GM19099 (cell line): ENCODE data around the gene ZCWPW2.

Experiments
- POLR2A ChIP-seq: IDR thresholded peaks from 3 replicates; pipeline ENCODE4 v1.6.1; 2011; ENCODE audit warnings: low read depth; ENCODE audit not compliant: insufficient read length; ENCODE audit errors: extremely low read depth

ZCWPW2 gene

DNA sequence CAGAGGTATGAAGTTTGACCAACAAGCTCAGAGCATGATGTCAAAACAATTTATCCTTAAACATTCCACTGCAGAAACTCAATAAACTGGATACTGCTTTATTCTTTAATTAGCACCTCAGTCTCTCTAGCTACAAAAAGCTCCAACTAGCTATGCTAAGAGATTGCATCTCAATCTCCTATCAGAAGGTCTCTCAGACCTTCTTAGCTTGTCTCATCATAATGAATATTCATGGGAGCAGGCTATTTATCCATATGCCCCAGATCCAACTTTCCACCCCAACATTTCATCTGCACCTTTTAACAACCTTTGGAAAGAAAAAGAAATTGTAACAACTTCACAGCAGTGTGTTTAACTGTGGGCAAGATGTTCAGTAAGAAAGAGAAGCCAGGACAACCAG is 11.3 kb upstream of the ZCWPW2 start:
- no peak for TF ChIP-seq POLR2A

GRCh38 chr3:28343144-28343543 is 5.4 kb upstream of the ZCWPW2 start:
- TF ChIP-seq POLR2A, result no peak

DNA sequence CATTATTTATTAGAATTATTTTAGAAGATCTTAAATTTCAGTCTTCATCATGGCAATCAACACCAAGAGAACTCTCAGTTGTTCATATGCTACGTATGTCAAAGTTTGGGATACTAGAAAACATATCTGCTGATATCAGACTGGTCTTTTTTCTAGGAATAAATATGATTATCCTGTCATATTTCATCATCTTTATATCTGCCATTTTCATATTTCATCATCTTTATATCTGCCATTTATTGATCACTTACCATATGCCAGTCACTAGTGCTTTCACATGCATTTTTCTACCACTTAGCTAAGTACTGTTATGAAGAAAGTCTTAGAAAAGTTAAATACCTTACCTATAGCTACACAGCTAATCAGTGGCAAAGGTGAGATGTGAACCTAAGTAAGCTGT is 2.8 kb upstream of the ZCWPW2 start:
- TF ChIP-seq POLR2A, result no peak

- no peak for TF ChIP-seq POLR2A
These were observed 902 bp upstream of the ZCWPW2 start for GRCh38 chr3:28347374-28348264.

GRCh38 chr3:28348265-28348628 is 274 bp upstream of the ZCWPW2 start:
- no peak for TF ChIP-seq POLR2A

GRCh38 chr3:28349469-28350000 is 1.0 kb downstream of the ZCWPW2 start:
- no peak for TF ChIP-seq POLR2A

DNA sequence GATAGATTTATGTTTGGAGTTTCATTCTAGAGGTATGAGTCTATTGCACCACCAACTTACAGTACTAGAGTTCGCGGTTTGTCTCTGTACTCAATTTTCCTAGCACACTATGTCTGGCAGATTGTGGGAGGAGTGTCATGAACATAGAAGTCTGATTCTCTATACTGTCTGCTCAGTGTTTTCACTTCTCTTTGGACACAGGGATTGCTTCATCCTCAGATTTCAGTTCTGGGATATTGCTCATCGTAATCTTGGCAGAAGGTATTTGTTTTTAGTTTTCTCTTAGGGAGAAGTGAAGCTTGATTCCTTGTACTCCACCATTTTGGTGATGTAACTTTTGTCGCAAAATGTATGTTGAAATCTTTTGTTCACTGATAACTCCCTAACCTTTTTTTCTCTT is 27.9 kb downstream of the ZCWPW2 start:
- no peak for TF ChIP-seq POLR2A

- TF ChIP-seq POLR2A, result no peak
These were observed 37.5 kb downstream of the ZCWPW2 start for GRCh38 chr3:28386049-28386448.

DNA sequence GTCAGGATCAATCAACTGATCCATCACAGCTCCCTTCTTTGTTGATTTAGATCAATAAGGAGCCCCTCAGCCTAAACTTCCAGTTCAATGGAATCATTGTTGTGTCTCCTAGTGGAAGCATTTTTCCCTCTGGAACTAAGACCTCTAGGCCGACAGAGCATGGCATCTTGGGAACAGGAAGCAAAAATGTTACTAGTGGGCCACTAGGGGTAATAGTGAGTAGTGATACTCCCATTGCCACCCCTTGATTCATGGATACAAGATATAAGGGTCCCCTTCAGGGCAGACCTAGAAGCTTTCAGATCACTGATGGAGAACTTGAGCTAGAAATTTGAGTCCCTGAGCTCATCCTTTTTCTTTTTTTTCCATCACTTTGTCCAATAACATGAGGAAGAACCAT is 40.5 kb downstream of the ZCWPW2 start:
- TF ChIP-seq POLR2A, result no peak

DNA sequence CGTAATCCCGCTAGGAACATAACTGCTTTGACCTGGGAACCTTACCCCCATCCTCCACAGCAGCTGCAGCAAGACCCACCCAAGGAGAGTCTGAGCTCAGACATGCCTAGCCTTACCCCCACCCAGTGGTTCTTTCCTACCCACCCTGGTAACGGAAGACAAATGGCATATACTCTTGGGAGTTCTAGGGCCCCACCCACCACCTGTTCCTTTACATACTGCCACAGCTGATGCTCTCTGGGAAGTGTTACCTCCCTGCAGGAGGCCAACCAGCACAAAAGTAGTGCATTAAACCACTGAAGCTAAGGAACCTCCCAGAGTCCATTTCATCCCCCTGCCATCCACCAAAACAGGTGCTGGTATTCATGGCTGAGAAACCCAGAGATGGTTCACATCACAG is 50.7 kb downstream of the ZCWPW2 start:
- no peak for TF ChIP-seq POLR2A

- no peak for TF ChIP-seq POLR2A
These were observed 57.7 kb downstream of the ZCWPW2 start for GRCh38 chr3:28406241-28406640.

- no peak for TF ChIP-seq POLR2A
These were observed 100.9 kb downstream of the ZCWPW2 start for GRCh38 chr3:28449398-28449797.

- TF ChIP-seq POLR2A, result no peak
These were observed 114.3 kb downstream of the ZCWPW2 start for GRCh38 chr3:28462866-28463265.

- TF ChIP-seq POLR2A, result no peak
These were observed 118.9 kb downstream of the ZCWPW2 start for GRCh38 chr3:28467414-28467813.

DNA sequence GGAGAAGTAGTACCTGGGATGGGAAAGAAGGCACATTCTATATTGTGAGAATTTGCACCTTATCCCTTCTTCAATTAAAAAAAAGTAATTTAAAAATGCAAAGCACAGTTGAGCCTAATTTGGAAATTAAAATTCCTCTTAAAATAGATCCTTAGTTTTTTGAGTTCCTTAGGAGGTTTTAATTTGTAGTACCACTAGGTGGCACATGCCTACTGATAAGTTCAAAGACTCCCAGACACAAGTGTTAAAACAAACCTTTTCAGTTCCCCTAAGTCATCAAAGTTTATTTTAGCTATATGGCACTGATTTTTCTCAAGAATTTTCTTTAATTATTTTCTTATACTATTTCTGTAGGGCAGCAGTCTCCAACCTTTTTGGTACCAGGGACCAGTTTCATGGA is 127.7 kb downstream of the ZCWPW2 start:
- TF ChIP-seq POLR2A, result no peak

- TF ChIP-seq POLR2A, result no peak
These were observed 128.2 kb downstream of the ZCWPW2 start for GRCh38 chr3:28476764-28477163.
